ENCODE data around the gene VAMP8.
"Not testable (repeated sequence)": the region's sequence is repeated elsewhere in the genome, so short reads cannot be mapped to it uniquely, and the experiment has no call there.

Gene VAMP8

DNA sequence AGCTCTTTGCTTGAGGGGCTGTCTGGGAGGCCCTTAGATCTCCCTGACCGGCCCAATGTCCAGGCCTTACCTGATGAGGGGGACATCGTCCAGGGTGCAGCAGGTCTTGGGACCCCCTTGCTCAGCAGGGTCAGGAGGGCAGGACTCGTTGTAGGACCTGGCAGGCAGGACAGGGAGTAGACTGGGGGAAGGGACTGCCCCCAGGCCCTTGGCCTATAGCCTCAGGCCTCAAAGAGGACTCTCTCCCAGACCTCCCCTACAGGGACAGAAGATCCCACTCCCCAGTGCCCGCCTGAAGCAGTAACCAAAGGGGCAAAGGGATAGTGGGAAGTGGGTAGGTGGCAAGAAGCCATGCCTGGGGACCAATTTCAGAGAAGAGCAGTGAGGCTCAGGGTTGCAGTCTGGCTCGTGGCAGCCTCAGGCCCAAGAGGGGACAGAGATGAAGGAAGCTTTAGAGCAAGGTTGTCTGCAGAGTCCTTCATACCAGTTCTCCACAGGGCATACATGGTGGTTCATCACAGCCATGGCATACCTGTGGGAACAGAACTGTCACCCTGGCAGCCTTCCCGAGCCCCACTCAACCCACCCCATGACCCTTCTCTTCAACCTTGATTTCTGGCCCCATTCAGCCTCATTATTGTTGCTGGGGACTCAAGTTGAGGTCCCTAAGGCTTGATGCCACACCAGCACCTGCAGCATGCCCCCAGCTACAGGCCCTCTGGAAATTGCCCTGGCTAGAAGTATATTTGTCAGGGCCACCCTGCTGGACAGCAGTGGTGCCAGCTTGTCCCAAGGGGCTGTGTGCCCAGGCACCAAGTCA, 23.8 kb downstream of the VAMP8 start:
- DNase-seq: no peak

DNA sequence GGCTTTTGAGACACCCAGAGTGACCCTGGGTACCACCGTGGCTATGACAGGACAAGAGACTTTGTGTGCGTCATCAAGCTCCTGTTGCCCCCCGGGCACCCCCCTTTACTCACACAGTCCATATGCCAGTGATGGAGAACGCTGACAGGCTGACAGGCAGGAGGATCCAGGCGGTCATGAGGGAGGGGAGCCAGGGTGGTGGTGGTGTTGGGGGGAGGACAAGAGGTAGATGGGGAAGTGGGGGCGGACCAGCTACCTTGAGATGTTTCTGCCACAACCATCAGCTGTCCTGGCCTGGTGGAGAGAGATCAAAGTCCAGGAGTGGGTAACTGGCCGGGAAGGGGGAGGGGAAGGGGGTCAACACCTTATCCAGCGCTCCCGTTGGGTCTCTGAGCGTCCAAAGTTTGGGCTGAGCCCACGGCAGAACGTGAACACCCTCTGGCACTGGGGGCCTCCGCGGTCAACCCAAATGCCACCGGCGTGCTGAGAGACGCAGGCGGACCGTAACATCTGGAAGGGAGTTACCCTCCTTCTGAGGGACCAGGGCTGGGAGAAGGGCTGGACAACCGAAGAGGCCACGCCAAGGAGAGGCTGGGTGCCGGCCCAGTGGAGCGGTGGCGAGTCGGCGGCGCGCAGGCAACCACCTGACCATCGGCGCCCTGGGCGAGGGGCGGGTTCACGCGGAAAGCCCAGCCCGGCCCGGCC, 24.5 kb downstream of the VAMP8 start:
- DNase-seq: no peak

DNA sequence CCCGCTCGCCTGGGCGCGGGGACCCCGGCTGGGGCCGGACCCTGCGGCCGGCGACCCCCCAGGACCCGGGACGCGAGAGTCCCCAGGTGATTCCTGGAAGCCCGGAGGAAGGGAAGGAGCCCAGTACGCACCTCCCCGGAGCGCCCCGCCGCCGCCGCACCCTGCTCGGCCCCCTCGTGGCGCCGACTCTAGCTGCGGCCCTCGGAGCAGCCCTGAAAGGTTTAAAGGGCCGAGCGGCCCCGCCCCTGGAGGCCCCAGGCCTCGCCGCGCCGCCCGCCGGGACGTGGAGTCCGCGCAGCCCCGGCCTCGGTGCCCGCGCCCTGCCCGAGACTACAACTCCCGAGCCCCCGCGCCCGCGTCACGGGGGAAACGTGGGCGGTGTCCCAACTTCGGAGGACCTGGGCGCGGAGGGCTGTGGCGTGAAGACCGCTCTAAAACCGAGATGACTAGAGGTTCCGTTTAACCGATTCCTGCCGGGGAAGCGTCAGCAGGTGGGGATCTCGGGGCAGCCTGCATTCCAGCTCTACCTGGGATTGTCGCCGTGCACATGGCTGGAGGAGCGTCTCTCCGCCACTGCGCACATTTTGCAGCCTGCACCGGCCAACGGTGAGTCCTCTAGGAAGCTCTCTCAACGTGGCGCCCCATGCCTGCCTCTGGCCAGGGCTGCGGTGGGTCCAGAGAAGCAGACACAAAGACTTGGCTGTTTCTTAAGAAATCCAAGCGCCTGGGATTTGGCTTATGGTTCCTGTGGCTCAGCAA, 25.3 kb downstream of the VAMP8 start, which contains the start of gene TMEM150A:
Gene TMEM150A, minus strand, starts transcription at position 223 of the 759 bp plus-strand sequence. CDS start 750 bp downstream, outside the sequence.
- DNase-seq: peak; percentile 48

DNA sequence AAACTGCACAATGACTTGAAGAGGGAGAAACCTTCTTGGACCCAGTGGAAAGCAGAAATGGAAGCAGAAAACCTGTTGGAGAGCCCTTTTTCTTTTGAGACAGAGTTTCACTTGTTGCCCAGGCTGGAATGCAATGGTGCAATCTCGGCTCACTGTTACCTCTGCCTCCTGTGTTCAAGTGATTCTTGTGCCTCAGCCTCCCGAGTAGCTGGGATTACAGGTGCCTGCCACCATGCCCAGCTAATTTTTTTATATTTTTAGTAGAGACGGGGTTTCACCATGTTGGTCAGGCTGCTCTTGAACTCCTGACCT, 26.7 kb downstream of the VAMP8 start:
- DNase-seq: not testable (repeated sequence)

DNA sequence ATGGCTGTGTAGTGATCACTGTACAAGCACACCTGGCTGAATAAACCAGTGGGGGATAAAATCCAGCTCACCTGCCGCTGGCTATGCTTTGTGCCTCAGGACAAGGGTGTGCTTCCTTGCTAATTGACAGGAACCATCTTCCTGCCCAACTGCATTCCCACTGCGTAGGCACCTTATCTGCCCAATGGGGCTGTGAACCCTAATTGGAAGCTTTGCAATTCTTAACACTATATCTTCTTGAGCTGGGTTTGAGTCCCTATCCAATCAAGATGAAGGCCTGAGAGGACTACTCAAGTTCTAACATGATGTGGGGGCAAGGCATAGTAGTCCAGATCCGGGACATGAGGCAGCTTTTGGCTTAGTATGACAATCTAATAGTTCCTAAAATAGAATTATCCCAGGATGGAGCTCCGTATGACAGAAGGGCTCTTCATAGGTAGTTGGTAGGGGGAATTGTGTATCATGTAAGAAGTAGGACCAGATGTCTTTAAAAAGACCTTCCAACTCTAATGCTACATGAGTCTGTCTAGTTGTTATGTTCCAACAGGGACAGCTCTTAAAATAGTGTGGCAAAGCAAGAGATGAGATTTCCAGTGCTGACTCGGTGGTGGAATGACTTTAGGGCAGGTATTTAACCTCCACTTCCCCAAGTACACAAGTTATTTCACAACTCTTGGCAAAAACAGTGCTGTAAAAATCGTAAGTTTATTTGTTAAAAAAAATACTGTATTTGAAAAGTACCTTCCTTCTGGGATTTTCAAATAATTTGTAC, 27.4 kb downstream of the VAMP8 start:
- DNase-seq: no peak

DNA sequence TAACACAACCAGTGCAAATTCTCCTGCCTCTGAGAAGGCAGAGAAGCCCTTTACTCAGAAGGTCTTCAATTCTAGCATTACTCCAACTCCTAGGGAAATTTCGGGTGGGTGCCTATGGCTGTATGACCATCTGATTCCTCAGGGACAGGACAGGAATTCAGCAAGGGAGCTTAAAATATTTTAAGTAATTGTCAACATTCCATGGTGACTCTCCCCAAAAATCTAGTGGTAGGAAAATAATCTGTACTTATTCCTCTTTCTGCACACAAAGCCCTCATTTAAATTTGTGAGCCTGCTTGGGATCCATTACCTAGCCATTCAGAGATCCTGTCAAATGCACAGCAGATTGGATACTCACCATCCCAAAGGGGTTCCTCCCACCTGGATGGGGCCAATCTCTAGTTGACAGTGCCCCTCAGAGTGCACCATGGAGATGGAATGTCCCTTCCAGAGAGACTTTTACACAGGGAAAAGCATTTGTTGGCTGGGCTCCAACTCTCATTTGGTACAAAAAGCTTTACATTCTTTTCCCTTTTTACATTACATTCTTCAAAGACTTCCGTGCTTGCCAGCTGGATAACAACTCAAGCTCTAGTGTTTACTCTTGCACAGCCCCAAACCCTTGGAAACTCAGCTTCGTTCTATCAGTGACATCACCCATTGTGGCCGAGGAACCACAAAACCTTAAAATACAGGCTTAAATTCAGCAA, 28.2 kb downstream of the VAMP8 start:
- no peak for DNase-seq

DNA sequence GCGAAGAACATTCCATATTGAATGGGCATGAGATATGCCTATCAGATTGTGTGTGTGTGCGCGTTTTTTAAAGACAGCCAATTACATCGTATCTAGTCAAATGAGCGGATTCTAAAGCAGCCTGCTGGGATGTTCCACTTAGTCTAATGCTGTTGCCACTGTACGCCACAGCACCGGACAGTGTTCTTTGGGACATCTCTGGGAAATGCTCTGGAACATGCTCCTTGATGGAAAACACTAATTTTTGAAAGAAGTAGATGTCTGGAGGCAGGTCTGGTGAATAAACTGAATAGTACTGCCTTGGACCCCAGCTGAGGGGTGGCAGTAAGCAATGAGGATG, 28.7 kb downstream of the VAMP8 start:
- DNase-seq: no peak

DNA sequence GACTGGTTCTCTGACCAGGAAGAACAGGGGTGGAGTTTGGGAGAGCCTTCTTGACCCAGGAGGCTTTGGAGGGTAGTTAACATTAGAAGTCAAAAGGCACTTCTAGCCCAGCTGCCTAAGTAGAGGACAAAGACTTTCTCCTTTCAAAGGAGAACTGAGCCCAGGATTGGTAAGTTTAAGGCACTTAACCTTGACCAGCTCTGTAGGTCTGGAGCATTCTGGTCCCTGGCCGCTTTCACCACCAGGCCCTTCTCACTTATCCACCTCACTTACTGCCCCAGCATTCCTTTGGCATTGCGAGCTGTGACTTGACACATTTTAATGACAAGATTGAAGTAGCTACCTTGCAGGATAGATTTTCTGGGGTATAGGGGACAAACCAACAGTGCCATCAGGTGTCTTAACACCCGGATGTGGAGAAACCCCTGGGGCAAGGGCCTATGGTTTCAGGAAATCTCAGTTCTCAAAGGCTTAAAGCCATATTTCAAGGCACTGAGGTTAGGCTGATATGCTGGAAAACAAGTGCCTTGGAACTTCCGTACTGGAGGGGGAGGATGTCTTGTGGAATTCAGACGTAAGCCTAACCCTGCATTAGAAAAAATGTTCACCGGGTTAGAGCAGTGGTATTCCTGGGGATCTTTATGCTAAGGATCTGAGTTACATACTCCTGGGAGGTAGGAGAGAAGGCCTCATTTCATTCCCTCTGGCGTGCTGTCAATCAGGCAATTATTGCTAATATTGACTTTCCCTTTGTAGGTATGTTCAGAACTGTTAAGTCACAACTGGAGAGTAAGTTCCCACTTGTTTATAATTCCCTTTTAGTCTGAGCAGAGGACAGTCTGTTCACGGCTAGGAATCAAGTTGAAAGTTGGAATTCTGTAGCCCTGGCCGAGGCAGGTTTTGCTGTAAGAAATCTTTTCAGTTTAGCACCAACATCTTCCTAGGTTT, 30.2 kb downstream of the VAMP8 start:
- DNase-seq: no peak

DNA sequence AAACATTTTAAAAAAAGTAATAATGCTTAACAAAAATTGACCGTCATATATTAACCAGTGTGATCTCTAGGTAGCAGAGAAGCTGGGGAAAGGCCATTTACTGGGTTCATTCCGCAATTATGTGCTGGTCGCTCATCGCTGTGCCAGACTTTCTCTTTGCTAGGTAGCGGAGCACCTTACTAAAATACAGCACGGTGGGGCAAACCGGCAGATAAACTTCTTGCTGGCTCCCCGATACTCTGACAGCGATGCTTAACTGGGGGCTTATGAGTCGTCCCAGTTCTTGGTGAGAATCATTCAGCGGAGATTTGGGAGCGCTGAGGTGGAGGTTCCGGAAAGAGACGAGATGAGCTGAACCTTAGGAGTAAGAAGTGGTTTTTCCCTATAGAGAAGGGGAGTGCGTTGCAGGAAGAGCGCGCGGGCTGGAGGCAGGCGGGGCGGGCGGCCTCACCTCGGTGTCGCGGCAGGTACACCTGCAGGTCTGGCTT, 33.9 kb downstream of the VAMP8 start:
- no peak for DNase-seq

DNA sequence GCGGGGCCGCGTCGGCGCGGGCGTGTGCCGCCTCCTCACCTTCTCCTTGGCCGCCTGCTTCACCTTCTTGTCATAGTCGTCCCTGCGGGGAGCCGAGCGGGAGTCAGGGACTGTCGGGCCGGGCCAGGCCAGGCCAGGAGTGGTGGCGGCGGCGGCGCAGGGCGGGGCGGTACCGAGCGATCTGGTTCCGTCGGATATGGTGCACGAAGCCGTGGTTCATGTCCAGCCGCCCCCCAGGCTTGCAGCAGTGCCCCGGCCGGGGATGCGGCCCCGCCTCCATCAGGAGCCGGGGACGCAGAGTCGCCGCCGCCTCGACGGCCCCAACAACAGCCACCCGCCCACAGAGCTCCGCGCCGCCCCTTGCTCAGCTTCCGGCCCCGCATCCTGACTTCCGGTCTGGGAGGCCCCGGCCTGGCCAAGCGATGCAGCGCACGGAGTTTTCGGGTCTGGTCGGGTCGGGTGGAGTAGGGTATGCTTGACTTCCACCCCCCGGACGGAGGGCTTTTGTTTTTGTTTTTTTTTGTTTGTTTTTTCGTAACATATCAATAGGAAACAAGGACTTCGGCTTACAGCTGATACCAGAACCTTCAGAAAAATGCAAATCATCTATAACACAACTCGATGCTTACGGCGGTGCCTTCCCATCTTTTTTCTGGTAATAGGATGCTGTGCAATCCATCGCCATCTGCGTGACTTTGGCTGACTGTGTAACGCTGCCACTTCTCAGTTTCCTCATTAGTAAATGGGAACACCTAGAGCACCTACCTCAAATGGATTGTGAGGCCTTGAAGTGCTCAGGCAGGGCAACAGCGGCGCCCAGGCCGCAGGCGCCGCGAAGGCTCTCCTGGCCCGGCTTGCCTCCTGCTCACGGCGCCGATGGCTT, 34.6 kb downstream of the VAMP8 start, which contains the start of gene C2orf68:
Gene C2orf68, minus strand, starts transcription at position 362 of the 883 bp plus-strand sequence. Its CDS starts 82 bp downstream, at position 280.
- peak; percentile 72 for DNase-seq

DNA sequence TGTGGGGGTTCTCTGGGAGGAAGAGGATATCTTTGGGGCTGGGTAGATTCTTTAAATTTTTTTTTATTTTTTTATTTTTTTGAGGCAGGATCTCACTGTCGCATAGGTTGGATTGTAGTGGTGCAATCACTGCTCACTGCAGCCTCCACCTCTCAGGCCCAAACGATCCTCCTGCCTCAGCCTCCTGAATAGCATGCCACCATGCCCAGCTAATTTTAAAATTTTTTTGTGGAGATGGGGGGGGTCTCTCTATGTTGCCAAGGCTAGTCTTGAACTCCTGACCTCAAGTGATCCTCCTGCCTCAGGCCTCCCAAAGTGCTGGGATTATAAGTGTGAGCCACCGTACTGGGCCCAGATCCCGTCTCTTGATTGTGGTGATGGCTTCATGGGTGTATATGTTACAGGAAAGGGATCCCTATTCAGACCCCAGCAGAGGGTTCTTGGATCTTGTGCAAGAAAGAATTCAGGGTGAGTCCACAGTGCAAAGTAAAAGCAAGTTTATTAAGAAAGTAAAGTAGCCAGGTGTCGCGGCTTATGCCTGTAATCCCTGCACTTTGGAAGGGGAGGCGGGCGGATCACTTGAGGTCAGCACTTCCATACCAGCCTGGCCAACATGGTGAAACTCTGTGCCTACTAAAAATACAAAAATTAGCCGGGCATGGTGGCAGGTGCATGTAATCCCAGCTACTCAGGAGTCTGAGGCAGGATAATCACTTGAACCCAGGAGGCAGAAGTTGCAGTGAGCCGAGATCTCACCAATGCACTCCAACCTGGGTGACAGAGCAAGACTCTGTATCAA, 36.5 kb downstream of the VAMP8 start:
- no peak for DNase-seq

DNA sequence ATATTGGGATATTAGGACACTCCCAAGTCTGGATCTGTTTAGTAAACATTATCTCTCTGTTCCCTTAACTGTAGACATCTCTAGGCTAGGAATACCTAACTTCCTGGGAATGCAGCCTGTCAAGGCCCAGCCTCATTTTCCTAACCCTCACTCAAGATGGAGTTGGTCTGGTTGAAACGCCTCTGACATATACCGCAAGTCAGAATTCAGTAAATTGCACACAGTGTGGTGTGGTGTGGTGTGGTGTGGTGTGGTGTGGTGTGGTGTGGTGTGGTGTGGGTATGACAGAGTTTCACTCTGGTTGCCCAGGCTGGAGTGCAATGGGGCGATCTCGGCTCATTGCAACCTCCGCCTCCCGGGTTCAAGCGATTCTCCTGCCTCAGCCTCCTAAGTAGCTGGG, 37.4 kb downstream of the VAMP8 start:
- DNase-seq: not testable (repeated sequence)

DNA sequence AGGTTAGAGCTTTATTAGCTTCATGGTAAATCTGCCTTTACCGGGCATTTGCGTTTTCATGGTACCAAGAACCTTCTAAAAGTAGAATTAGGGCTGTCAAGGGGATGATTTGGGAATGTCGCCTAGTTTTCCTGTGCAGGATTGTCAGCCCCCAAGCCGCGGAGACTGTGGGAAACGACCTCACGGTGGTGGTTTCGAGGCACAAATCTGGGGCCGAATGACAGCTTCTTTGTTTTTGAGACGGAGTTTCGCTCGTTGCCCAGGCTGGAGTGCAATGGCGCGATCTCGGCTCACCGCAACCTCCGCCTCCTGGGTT, 38.0 kb downstream of the VAMP8 start:
- DNase-seq: no peak

DNA sequence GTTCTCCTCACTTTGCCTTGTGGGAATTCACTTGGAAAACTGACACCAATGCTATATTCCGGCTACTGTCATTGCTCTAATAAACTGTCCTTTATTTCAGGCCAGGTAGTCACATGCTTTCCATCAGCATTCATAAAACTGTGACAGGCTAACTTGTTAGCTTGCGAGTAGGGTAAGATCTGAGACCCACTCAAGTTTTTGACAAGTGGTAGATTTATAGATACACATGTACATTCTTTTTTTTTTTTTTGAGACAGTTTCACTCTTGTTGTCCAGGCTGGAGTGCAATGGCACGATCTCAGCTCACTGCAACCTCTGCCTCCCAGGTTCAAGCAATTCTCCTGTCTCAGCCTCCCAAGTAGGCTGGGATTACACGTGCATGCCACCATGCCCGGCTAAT, 40.3 kb downstream of the VAMP8 start:
- DNase-seq: not testable (repeated sequence)

DNA sequence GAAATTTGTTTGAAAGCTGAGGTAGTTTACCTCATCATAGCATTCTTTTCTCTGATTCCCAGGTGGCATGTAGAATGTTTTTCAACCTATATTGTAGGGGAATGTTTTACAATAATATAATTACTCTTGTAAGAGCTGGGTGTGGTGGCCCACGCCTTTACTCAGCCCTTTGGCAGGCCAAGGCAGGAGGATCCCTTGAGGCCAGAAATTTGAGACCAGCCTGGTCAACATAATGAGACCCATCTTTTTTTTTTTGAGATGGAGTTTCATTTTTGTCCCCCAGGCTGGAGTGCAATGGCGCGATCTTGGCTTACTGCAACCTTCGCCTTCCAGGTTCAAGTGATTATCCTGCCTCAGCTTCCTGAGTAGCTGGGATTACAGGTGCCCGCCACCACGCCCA, 42.2 kb downstream of the VAMP8 start:
- DNase-seq: no peak

DNA sequence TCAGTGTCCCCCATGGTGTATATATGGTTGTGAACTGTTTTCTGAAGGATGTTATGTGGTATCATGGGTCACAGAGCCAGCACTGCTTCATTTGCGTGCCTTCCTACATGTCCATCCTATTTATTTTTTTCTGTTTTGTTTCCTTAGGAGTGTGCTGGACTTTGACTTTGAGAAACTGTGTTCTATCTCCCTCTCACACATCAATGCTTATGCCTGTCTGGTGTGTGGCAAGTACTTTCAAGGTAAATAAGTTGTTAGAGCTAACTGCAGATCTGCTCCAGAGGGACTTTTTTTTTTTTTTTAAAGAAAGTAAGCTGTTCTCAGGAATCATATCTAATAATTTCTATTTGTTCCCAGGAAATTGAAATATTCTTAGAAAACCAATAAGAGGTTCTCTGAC, 44.0 kb downstream of the VAMP8 start:
- no peak for DNase-seq

DNA sequence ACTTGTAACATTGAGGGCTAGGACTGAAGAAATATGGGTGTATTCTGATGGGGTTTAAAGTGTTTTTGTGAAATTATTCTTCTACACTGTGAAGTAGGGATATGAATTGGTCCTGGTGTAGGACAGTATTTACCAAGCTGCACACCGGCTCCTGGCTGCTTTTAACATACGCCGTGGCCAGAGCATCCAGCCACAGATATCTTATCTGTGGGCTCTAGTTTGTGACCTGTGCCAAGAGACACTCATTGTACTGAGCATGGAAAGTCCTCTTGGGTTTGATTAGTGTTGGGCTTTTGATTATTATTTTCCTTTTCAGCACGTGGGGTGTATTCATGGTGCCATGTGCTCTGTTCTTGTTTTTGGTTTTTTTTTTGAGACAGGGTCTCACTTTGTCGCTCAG, 46.6 kb downstream of the VAMP8 start:
- no peak for DNase-seq

DNA sequence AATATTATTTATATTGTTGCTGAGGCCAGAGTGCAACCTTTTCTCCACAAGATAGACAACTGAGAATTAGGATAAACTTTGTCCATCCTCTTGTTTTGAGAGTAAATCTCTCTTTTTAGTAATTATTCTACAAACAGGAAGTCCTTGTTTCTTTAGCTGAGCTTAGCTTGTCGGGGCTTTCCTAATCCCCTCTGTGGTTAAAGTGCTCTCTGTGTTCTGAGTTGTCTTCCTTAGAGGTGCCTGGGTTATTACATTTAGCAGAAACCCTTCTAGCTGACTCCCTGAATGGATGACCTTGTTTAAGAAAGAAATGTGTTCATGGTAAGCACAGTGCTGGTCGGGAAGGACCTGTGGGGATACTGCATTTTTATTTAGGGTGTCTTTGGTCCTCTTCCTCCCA, 51.3 kb downstream of the VAMP8 start:
- DNase-seq: no peak

DNA sequence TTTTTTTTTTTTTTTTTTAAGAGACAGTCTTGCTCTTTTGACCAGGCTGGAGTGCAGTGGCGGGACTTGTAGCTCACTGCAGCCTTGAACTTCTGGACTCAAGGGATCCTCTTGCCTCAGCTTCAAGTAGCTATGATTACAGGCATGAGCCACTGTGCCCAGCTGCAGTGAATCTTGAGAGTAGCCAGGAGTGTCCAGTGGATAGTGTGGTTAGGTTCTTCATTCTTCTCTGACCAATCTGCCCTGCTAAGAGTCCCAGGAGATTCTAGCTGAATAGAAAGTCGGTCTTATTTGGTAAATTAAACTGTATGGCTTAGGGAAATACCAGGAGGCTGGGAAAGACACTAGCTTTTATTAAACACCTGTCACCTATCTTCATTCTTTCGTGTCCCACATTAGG, 53.9 kb downstream of the VAMP8 start:
- DNase-seq: no peak
